Medulla oblongata (tissue), 1 donor: ENCODE data around the gene CD300C.
"Not testable (repeated sequence)": the region's sequence is repeated elsewhere in the genome, so short reads cannot be mapped to it uniquely, and the experiment has no call there.

ENCODE experiments used
- DNase-seq: peaks from one replicate; pipeline ENCODE4 v3.0.0-alpha.2; 2015; ENCODE audit errors: extremely low spot score

CD300C gene

GRCh38 chr17:74531231-74531761, 14.6 kb downstream of the CD300C start, which contains the start of gene CD300LB:
Gene CD300LB, minus strand, starts transcription at chr17:74531475. Its CDS starts 125 bp downstream, at chr17:74531350.
- no peak for DNase-seq

- no peak for DNase-seq
These were observed 15.1 kb downstream of the CD300C start for GRCh38 chr17:74530831-74531150.

- DNase-seq = no peak
These were observed 16.7 kb downstream of the CD300C start for GRCh38 chr17:74529243-74529642.

GRCh38 chr17:74528491-74529199, 17.3 kb downstream of the CD300C start:
- DNase-seq = peak; percentile 86

- no peak for DNase-seq
These were observed 18.2 kb downstream of the CD300C start for GRCh38 chr17:74527756-74528155.

- no peak for DNase-seq
These were observed 18.8 kb downstream of the CD300C start for GRCh38 chr17:74527081-74527480.

- no peak for DNase-seq
These were observed 19.2 kb downstream of the CD300C start for GRCh38 chr17:74526681-74527080.

- DNase-seq = no peak
These were observed 20.1 kb downstream of the CD300C start for GRCh38 chr17:74525781-74526288.

GRCh38 chr17:74525465-74525725, 20.5 kb downstream of the CD300C start:
- DNase-seq = no peak

- no peak for DNase-seq
These were observed 21.1 kb downstream of the CD300C start for GRCh38 chr17:74524653-74525464.

GRCh38 chr17:74523308-74523707, 22.6 kb downstream of the CD300C start:
- DNase-seq = no peak

GRCh38 chr17:74522381-74523105, 23.4 kb downstream of the CD300C start:
- DNase-seq = no peak

GRCh38 chr17:74521701-74522201, 24.2 kb downstream of the CD300C start:
- DNase-seq = peak; percentile 60

- peak; percentile 40 for DNase-seq
These were observed 25.0 kb downstream of the CD300C start for GRCh38 chr17:74520790-74521480.

- peak; percentile 63 for DNase-seq
These were observed 25.9 kb downstream of the CD300C start for GRCh38 chr17:74520016-74520434.

GRCh38 chr17:74518413-74518981, 27.4 kb downstream of the CD300C start:
- DNase-seq = not testable (repeated sequence)

- DNase-seq = no peak
These were observed 29.2 kb downstream of the CD300C start for GRCh38 chr17:74516561-74517328.

- DNase-seq = no peak
These were observed 30.0 kb downstream of the CD300C start for GRCh38 chr17:74515941-74516340.

GRCh38 chr17:74514632-74515334, 31.1 kb downstream of the CD300C start:
- DNase-seq = no peak
